Measurements from ENCODE around the gene PMPCA. TPM values are rescaled to one million over a fixed set of nuclear protein-coding genes. Genes with fewer than 3 reads are reported as not detected.
A peak's percentile ranks its signal among the peaks of the same experiment; 100 is the strongest.
"Not testable (repeated sequence)": the region's sequence is repeated elsewhere in the genome, so short reads cannot be mapped to it uniquely, and the experiment has no call there.

Gene PMPCA
- total and polyA plus RNA-seq, 2 experiments from 2014 or later, result 61.3 to 88.2 TPM

GRCh38 chr9:136424750-136425362 is 14.4 kb downstream of the PMPCA start:
- Mint-ChIP-seq H3K4me1 (no peaks in the 10 kb centered on the region), H3K27me3 (ENCODE audit: insufficient read depth, low read depth, poor library complexity) (peaks cover 5% of the 10 kb centered on the region), H3K36me3 (ENCODE audit: low read depth) (peaks cover 54% of the 10 kb centered on the region), H3K4me3 (no peak overlapping the region), H3K27ac (no peak overlapping the region), H3K9me3 (no peaks in the 10 kb centered on the region)
- Histone ChIP-seq H3F3A (replicated peaks; ENCODE audit: low read depth) (0 out of 2 replicates have a peak, but pooled peaks cover 4% of the 10 kb centered on the region), H4K20me1 (replicated peaks; ENCODE audit: insufficient read depth) (peaks cover 4% of the 10 kb centered on the region; the same call in 1 of the 2 replicates), H3K4me1 (ENCODE audit: insufficient read depth) (no peaks in the 10 kb centered on the region), H3K36me3 (ENCODE audit: insufficient read depth) (peaks cover 3% of the 10 kb centered on the region; the same call in 1 of the 2 replicates), H3K9me2 (ENCODE audit: insufficient read depth) (no peaks in the 10 kb centered on the region), H3K79me2 (replicated peaks; ENCODE audit: insufficient read depth) (no peaks in the 10 kb centered on the region), H3K27me3 (ENCODE audit: insufficient read depth) (no peaks in the 10 kb centered on the region), H2AFZ (no peak overlapping the region), H3K4me3 (no peak overlapping the region), H3K27ac (ENCODE audit: low read depth) (0 out of 2 replicates have a peak overlapping the region, but pooled peaks have one; percentile 19), H3K4me2 (no peak overlapping the region)
- DNase-seq (ENCODE audit: low spot score) (no peak), ATAC-seq (no peak)
- TF ChIP-seq POLR2AphosphoS5 (IDR thresholded peaks at IDR 0.05; ENCODE audit: low read depth) (no peak), ZNF331 (CRISPR knock-in tag; IDR thresholded peaks at IDR 0.05; ENCODE audit: low read depth) (no peak), EZH2 (IDR thresholded peaks at IDR 0.05; ENCODE audit: low read depth, unreplicated experiment) (no peak), NANOG (IDR thresholded peaks at IDR 0.05; ENCODE audit: borderline replicate concordance) (no peak)

GRCh38 chr9:136425367-136425766 is 14.9 kb downstream of the PMPCA start:
- H3K36me3 ChIP-seq (ENCODE audit: insufficient read depth); DNase-seq (ENCODE audit: low spot score); H3K4me2 ChIP-seq; H3K4me3 Mint-ChIP-seq; H3K79me2 ChIP-seq (replicated peaks; ENCODE audit: insufficient read depth); H3K9me3 Mint-ChIP-seq; H3K4me3 ChIP-seq; H3F3A ChIP-seq (replicated peaks; ENCODE audit: low read depth); H3K27ac Mint-ChIP-seq; H2AFZ ChIP-seq; H4K20me1 ChIP-seq (replicated peaks; ENCODE audit: insufficient read depth); H3K27me3 ChIP-seq (ENCODE audit: insufficient read depth); H3K9me2 ChIP-seq (ENCODE audit: insufficient read depth); H3K27me3 Mint-ChIP-seq (ENCODE audit: insufficient read depth, low read depth, poor library complexity); H3K4me1 ChIP-seq (ENCODE audit: insufficient read depth); H3K4me1 Mint-ChIP-seq; ATAC-seq: not testable (repeated sequence)
- H3K36me3 Mint-ChIP-seq (ENCODE audit: low read depth), result peaks cover 53% of the 10 kb centered on the region
- 0 out of 2 replicates have a peak overlapping the region, but pooled peaks have one; percentile 19 for H3K27ac ChIP-seq (ENCODE audit: low read depth)

- Histone ChIP-seq H2AFZ (no peak overlapping the region), H3F3A (replicated peaks; ENCODE audit: low read depth) (0 out of 2 replicates have a peak, but pooled peaks cover 4% of the 10 kb centered on the region), H3K79me2 (replicated peaks; ENCODE audit: insufficient read depth) (no peaks in the 10 kb centered on the region), H3K36me3 (ENCODE audit: insufficient read depth) (no peaks in the 10 kb centered on the region; the same call in 1 of the 2 replicates), H3K4me1 (ENCODE audit: insufficient read depth) (no peaks in the 10 kb centered on the region), H3K27ac (ENCODE audit: low read depth) (no peak overlapping the region), H3K9me2 (ENCODE audit: insufficient read depth) (no peaks in the 10 kb centered on the region), H3K4me3 (no peak overlapping the region), H3K4me2 (no peak overlapping the region), H4K20me1 (replicated peaks; ENCODE audit: insufficient read depth) (peaks cover 4% of the 10 kb centered on the region; the same call in 1 of the 2 replicates), H3K27me3 (ENCODE audit: insufficient read depth) (no peaks in the 10 kb centered on the region)
- H3K4me3 Mint-ChIP-seq, result no peak overlapping the region
- H3K4me1 Mint-ChIP-seq, result no peaks in the 10 kb centered on the region
- H3K27ac Mint-ChIP-seq, result no peak overlapping the region
- peaks cover 5% of the 10 kb centered on the region for H3K27me3 Mint-ChIP-seq (ENCODE audit: insufficient read depth, low read depth, poor library complexity)
- peaks cover 41% of the 10 kb centered on the region for H3K36me3 Mint-ChIP-seq (ENCODE audit: low read depth)
- no peak for ATAC-seq
- no peak for DNase-seq (ENCODE audit: low spot score)
- H3K9me3 Mint-ChIP-seq, result no peaks in the 10 kb centered on the region
- TF ChIP-seq REST (IDR thresholded peaks at IDR 0.05; ENCODE audit: unreplicated experiment) (no peak), JUNB (IDR thresholded peaks at IDR 0.05; ENCODE audit: unreplicated experiment) (no peak), EZH2phosphoT487 (IDR thresholded peaks at IDR 0.05; ENCODE audit: unreplicated experiment) (no peak), ZNF331 (CRISPR knock-in tag; IDR thresholded peaks at IDR 0.05; ENCODE audit: low read depth) (no peak), ETS1 (IDR thresholded peaks at IDR 0.05) (no peak), ZNF114 (CRISPR knock-in tag; IDR thresholded peaks at IDR 0.05) (no peak), STAT1 (IDR thresholded peaks at IDR 0.05; ENCODE audit: unreplicated experiment) (no peak), NANOG (IDR thresholded peaks at IDR 0.05; ENCODE audit: borderline replicate concordance) (no peak), CTCF (conservative IDR thresholded peaks at IDR 0.05; ENCODE audit: low read depth in 2 of 2) (no peak), EZH2 (IDR thresholded peaks at IDR 0.05; ENCODE audit: low read depth, unreplicated experiment) (no peak), CREB1 (CRISPR knock-in tag; IDR thresholded peaks at IDR 0.05; ENCODE audit: low read depth) (no peak)
Observed at GRCh38 chr9:136426787-136427186, 16.3 kb downstream of the PMPCA start.

All from GM23338 (cell line).